ENCODE results near the gene SOWAHA.

The SOWAHA gene

DNA sequence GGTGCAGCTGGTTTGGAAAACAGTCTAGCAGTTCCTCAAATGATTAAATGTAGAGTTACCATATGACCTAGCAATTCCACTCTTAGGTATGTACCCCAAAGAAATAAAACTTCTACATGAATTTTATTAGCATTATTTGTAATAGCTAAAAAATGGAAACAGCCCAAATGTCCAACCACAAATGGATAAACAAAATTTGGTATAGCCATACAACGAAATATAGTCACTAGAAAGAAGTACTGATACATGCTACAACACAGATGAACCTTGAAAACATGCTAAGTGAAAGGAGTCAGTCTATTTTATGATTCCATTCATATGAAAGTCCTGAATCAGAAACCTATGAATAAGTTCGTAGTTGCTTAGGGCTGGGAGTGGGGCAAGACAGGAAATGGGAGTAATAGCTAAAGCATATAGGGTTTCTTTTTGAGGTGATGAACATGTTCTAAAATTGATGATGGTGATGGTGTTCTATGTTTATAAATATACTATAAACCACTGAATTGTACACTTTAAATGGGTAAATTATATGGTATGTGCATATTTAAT, 46.9 kb downstream of the SOWAHA start:
- no peak for DNase-seq

DNA sequence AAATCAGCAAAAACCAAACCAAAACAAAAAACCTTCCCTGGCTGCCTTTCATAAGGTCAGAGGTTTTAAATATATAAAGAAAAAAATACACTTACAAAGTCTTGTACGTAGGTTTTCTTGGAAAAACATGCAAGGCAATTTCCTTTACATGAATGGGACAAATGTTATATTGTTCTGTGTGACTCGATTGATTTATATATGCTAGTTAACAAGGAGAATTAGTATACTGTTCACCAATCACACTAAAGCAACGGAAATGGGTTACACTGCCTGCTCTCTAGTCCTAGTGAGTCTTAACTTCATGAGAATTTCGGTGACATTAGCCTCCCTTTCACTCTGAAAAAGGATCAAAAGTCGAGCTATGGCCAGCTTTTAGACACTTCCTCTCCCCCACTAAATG, 47.6 kb downstream of the SOWAHA start:
- DNase-seq: no peak

DNA sequence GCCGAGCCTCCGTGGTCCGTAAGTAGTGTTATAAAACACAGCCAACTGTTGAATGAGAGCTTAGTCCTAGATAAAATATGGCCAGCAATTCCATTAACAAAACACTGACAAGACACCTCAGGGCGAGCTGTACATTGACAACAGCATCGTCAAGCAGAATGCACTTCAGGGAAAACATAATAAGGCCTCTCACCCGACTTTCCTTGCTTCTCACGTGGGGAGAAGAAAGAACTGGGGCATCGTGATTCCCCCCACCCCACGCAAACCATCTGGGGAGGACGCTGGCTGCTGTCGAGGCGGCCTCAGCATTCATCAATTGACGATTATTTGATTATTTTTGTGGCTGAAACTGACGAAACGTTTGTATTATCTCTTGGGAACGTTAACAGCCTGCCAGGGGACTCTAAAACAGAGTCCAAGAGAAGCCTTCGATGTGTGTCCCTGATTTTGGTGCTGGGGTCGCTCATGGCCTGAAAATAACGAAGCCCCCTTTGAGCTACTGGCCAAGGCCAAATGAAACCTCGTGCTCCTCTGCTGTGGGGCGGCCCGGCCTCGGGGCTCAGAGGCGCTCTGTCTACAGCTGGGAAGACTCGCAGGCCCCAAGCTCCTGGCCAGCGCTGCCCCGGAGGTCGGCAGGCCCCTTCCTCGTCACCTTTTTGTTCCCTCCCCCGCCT, 52.7 kb downstream of the SOWAHA start:
- DNase-seq: no peak
